HG03103 (cell line): ENCODE data around the gene RRAGB.
"Not testable (repeated sequence)": the region's sequence is repeated elsewhere in the genome, so short reads cannot be mapped to it uniquely, and the experiment has no call there.

ENCODE experiments used
- ATAC-seq: cut with Tn5 transposase; IDR thresholded peaks from one replicate; pipeline ENCODE4 v1.9.1; 2021; ENCODE audit warnings: low read depth; ENCODE audit not compliant: unreplicated experiment

Gene RRAGB

GRCh38 chrX:55759478-55759877, 41.9 kb downstream of the RRAGB start:
- no peak for ATAC-seq

GRCh38 chrX:55767100-55767499, 49.6 kb downstream of the RRAGB start:
- ATAC-seq: no peak

GRCh38 chrX:55774419-55774818, 56.9 kb downstream of the RRAGB start:
- ATAC-seq: not testable (repeated sequence)

DNA sequence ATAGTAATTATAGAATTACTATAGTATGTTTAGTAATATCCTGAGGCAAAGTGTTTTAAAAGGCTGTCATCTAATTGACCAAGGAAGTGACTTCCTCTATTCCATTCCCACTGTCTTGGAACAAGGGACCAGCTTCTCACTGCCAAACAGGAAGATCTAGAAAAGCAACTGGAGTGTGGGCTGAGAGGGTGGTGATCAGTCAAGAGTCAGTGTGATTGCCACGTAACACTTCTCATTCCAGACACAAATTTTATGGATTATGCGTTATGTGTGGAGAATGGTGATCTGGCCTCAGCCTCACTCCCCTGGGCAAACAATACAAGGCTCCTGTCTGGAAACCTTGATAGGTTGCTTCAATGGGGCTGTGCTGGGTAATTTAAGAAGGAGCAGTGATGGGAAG, 60.0 kb downstream of the RRAGB start:
- no peak for ATAC-seq

GRCh38 chrX:55778322-55778721, 60.8 kb downstream of the RRAGB start:
- no peak for ATAC-seq

GRCh38 chrX:55783723-55784122, 66.2 kb downstream of the RRAGB start:
- no peak for ATAC-seq

- no peak for ATAC-seq
These were observed 69.5 kb downstream of the RRAGB start for GRCh38 chrX:55787063-55787462.

GRCh38 chrX:55787727-55788126, 70.2 kb downstream of the RRAGB start:
- ATAC-seq: no peak

GRCh38 chrX:55794405-55794804, 76.9 kb downstream of the RRAGB start:
- no peak for ATAC-seq

DNA sequence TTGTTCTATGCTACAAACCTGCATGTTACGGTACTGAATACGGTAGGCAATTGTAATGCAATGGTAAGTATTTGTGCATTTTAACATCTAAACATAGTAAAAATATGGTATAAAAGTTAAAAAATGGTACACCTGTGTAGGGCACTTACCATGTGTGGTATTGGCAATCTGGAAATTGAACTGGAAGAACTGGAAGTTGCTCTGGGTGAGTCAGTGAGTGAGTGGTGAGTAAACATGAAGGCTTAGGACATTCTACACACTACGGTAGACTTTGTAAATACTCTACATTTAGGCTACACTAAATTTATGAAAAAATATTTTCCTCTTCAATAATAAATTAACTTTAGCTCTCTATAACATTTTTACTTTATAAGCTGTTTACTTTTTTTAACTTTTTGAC, 78.9 kb downstream of the RRAGB start:
- no peak for ATAC-seq

DNA sequence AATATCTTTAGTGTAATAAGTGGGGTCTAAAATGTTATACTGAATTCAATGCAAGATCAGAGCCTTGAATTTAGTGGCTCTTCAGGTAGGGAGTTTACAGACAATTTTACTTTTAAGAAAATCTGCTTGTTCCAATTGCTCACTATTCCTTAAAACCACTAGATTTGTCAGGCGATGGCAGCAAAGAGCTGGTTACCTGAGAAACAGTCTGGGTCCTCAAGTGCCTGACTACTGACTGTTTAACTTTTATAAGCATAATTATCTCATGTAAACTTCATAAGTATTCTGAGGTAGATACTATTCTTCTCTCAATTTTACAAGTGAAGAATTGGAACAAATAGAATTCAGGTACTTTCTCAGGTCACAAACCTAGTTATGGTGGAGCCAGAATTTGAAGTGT, 84.3 kb downstream of the RRAGB start:
- no peak for ATAC-seq
